Uterus (tissue), 4 donors: ENCODE measurements around the gene PCDHGA10. TPM values are rescaled to one million over a fixed set of nuclear protein-coding genes. Genes with fewer than 3 reads are reported as not detected.
"Not testable (repeated sequence)": the region's sequence is repeated elsewhere in the genome, so short reads cannot be mapped to it uniquely, and the experiment has no call there.

Experiments
- DNase-seq, 2 donors: peaks; one replicate each; pipeline ENCODE4 v3.0.0-alpha.2; 2019 to 2020
- H3K27ac ChIP-seq, 2 donors: fragments of 200-600 bp; sonication (generic); 1 replicate in 1 of 2; 2 replicates in 1 of 2; pipeline ENCODE4 v1.5.1; 2016 to 2018
- H3K27me3 ChIP-seq, 2 donors: fragments of 200-600 bp; sonication (generic); one replicate each; pipeline ENCODE4 v1.5.1; 2018 to 2019; ENCODE audit warnings: control low read depth in 1 of 2
- H3K36me3 ChIP-seq, 2 donors: fragments of 200-600 bp; sonication (generic); one replicate each; pipeline ENCODE4 v1.5.1; 2019; ENCODE audit warnings: control low read depth in 1 of 2
- H3K4me1 ChIP-seq, 2 donors: fragments of 200-600 bp; sonication (generic); one replicate each; pipeline ENCODE4 v1.5.1; 2018 to 2019; ENCODE audit warnings: control low read depth in 1 of 2
- H3K4me3 ChIP-seq, 2 donors: fragments of 200-600 bp; sonication (generic); 1 replicate in 1 of 2; 2 replicates in 1 of 2; pipeline ENCODE4 v1.5.1; 2018 to 2019; ENCODE audit warnings: mild to moderate bottlenecking in 1 of 2
- H3K9me3 ChIP-seq, 2 donors: fragments of 200-600 bp; sonication (generic); one replicate each; pipeline ENCODE4 v1.5.1; 2019; ENCODE audit warnings: control low read depth in 1 of 2
- POLR2A ChIP-seq, 2 donors: fragments of 450-650 bp; IDR thresholded peaks; one replicate each; pipeline ENCODE4 v1.6.1; 2016; ENCODE audit warnings: antibody characterized with exemption in 2 of 2, mild to moderate bottlenecking in 1 of 2, moderate library complexity in 1 of 2
- intact Hi-C: fragments of 100-400 bp; cut with DNase I; formaldehyde crosslinking; loops from one replicate; pipeline ENCODE4 v1.15.1; 2023; ENCODE audit warnings: low total_unique reads
- total RNA-seq, 4 donors: library from RNA; depleted of rRNA in 3 of 4; stranded (reverse); fragments of >200 nt in 3 of 4; gene quantifications; one replicate each; pipeline versions ENCODE4 v1.1.0 to v1.2.4, GENCODE V29; 2014 to 2023
- TF ChIP-seq, protein P1 (sequence below), 4 experiments: fragments of 200-600 bp in 2 of 4; fragments of 450-650 bp in 2 of 4; sonication (generic) in 2 of 4; IDR thresholded peaks; one replicate each; pipeline ENCODE4 v1.5.1; 2016 to 2019; ENCODE audit warnings: antibody characterized with exemption in 4 of 4, mild to moderate bottlenecking in 2 of 4, moderate library complexity in 1 of 4
- donor health status: DM: yes; HTN: yes; CAD: no.

PCDHGA10 gene
- total RNA-seq, 4 donors from 2014 or later, result 2.4 to 11.2 (median 6.6) TPM

DNA sequence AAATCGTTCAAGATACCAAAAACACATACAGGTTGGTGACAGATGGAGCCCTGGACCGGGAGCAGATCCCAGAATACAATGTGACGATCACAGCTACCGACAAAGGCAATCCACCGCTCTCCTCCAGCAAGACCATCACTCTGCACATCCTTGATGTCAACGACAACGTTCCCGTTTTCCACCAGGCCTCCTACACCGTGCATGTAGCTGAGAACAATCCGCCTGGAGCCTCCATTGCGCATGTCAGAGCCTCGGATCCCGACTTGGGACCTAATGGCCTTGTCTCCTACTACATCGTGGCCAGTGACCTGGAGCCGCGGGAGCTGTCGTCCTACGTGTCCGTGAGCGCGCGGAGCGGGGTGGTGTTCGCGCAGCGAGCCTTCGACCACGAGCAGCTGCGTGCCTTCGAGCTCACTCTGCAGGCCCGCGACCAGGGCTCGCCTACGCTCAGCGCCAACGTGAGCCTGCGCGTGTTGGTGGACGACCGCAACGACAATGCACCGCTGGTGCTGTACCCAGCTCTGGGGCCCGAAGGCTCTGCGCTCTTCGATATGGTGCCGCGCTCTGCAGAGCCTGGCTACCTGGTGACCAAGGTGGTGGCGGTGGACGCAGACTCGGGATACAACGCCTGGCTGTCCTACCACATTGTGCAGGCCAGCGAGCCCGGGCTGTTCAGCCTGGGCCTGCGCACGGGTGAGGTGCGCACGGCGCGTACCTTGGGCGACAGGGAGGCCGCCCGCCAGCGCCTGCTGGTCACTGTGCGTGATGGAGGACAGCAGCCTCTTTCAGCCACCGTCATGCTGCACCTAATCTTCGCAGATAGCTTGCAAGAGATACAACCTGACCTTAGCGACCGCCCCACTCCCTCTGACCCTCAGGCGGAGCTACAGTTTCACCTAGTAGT lies 41.0 kb upstream of the PCDHGA10 start:
- Histone ChIP-seq H3K27me3 (no peaks in the 10 kb centered on the region), H3K4me3 (no peak overlapping the region), H3K27ac (no peak overlapping the region), H3K36me3 (no peaks in the 10 kb centered on the region), H3K9me3 (peaks cover 5 to 92% of the 10 kb centered on the region in 2 donors), H3K4me1 (no peaks in the 10 kb centered on the region)
- TF ChIP-seq POLR2A (IDR thresholded peaks at IDR 0.05), result no peak
- TF ChIP-seq, protein P1, sequence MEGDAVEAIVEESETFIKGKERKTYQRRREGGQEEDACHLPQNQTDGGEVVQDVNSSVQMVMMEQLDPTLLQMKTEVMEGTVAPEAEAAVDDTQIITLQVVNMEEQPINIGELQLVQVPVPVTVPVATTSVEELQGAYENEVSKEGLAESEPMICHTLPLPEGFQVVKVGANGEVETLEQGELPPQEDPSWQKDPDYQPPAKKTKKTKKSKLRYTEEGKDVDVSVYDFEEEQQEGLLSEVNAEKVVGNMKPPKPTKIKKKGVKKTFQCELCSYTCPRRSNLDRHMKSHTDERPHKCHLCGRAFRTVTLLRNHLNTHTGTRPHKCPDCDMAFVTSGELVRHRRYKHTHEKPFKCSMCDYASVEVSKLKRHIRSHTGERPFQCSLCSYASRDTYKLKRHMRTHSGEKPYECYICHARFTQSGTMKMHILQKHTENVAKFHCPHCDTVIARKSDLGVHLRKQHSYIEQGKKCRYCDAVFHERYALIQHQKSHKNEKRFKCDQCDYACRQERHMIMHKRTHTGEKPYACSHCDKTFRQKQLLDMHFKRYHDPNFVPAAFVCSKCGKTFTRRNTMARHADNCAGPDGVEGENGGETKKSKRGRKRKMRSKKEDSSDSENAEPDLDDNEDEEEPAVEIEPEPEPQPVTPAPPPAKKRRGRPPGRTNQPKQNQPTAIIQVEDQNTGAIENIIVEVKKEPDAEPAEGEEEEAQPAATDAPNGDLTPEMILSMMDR (IDR thresholded peaks at IDR 0.05), result no peak
- intact Hi-C loops, result no loop called here
- no peak for DNase-seq

DNA sequence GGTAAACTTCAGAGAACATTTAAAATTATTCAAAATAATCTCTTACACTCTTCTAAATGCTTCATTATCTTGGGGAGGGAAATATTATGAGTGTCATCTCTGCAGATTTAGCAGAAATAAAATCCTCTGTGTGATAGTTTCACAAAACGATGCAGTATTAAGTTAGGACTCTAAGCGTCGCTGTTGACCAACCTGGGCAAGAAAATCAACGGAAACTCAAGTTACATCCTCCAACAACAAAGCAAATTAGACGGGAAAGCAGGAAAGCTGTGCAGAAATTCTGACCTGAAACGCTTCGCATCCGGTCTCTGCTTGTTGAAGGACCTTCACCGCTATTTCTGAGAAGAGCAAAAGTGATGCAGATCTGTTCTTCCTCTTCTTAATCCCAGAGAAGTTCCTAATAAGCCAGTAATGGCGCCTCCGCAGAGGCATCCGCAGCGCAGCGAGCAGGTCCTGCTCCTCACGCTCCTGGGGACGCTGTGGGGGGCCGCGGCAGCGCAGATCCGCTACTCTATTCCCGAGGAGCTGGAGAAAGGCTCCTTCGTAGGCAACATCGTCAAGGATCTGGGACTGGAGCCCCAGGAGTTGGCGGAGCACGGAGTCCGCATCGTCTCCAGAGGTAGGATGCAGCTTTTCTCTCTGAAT lies 39.0 kb upstream of the PCDHGA10 start, which contains the start of gene PCDHGA6:
Gene PCDHGA6, plus strand, starts transcription at position 219 of the 645 bp plus-strand sequence. Its CDS starts 193 bp downstream, at position 412.
- Histone ChIP-seq H3K9me3 (peaks cover 5 to 96% of the 10 kb centered on the region in 2 donors), H3K27ac (peak within 1 kb of the TSS in 1 of 2 donors; percentile 28), H3K4me1 (no peaks in the 10 kb centered on the region), H3K4me3 (peak within 1 kb of the TSS; percentile 11 to 19), H3K27me3 (no peaks in the 10 kb centered on the region), H3K36me3 (no peaks in the 10 kb centered on the region)
- no peak for TF ChIP-seq POLR2A (IDR thresholded peaks at IDR 0.05)
- TF ChIP-seq, protein P1 (IDR thresholded peaks at IDR 0.05), result peak in 3 of 4 experiments; percentile 16 to 31 (median 19)
- DNase-seq, result no peak
- intact Hi-C loops, result no loop called here

DNA sequence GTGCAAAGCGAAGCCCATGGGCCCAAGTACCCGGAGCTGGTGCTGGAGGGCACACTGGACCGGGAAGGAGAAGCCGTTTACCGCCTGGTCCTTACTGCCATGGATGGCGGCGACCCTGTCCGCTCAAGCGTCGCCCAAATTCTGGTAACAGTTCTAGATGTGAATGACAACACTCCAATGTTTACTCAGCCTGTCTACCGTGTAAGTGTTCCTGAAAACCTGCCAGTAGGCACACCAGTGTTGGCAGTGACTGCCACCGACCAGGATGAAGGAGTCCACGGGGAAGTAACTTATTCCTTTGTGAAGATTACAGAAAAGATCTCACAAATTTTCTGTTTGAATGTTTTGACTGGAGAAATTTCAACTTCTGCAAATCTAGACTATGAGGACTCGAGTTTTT lies 38.2 kb upstream of the PCDHGA10 start:
- H3K4me1 ChIP-seq, result no peaks in the 10 kb centered on the region
- no peak for DNase-seq
- intact Hi-C loops, result no loop called here
- no peaks in the 10 kb centered on the region for H3K36me3 ChIP-seq
- no peak overlapping the region for H3K4me3 ChIP-seq
- peaks cover 5 to 93% of the 10 kb centered on the region in 2 donors for H3K9me3 ChIP-seq
- TF ChIP-seq, protein P1 (IDR thresholded peaks at IDR 0.05), result no peak
- no peak for TF ChIP-seq POLR2A (IDR thresholded peaks at IDR 0.05)
- H3K27me3 ChIP-seq, result no peaks in the 10 kb centered on the region
- H3K27ac ChIP-seq, result no peak overlapping the region

DNA sequence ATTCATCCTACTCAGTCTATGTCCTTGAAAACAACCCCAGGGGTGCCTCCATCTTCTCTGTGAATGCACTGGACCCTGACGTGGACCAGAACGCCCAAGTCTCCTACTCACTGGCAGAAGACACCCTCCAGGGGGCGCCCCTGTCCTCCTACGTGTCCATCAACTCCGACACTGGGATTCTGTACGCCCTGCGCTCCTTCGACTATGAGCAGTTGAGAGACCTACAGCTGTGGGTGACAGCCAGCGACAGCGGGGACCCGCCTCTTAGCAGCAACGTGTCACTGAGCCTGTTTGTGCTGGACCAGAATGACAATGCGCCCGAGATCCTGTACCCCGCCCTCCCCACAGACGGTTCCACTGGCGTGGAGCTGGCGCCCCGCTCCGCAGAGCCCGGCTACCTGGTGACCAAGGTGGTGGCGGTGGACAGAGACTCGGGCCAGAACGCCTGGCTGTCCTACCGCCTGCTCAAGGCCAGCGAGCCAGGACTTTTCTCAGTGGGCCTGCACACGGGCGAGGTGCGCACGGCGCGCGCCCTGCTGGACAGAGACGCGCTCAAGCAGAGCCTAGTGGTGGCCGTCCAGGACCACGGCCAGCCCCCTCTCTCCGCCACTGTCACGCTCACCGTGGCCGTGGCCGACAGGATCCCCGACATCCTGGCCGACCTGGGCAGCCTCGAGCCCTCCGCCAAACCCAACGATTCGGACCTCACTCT lies 37.2 kb upstream of the PCDHGA10 start:
- DNase-seq, H3K4me3 ChIP-seq, H3K36me3 ChIP-seq, H3K4me1 ChIP-seq, H3K27ac ChIP-seq, intact Hi-C loops, H3K27me3 ChIP-seq: not testable (repeated sequence)
- H3K9me3 ChIP-seq, result peaks cover 5 to 91% of the 10 kb centered on the region in 2 donors

DNA sequence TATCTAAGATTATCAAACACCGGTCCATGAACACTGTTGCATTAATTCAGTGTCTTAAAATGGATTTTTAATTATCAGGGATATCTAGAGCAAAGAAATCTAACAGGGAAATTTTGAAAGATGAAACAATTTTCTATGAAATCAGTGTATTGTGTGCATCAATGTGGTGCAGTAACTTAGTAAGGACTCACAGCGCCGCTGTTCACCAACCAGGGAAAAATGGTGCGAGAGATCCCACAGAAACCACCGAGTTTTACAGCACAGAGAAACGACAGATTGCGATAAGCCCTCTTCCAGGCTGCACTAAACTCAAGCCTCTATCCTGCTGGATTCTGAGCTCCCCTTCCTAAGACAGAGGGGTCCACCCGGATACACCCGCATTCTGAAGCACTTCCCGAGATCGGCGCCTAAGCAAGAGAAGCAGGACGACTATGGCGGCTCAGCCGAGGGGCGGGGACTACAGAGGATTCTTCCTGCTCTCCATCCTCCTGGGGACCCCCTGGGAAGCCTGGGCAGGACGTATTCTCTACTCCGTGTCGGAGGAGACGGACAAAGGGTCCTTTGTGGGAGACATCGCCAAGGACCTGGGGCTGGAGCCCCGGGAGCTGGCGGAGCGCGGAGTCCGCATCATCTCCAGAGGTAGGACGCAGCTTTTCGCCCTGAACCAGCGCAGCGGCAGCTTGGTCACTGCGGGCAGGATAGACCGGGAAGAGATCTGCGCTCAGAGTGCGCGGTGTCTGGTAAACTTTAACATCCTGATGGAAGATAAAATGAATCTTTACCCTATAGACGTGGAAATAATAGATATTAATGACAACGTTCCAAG lies 30.1 kb upstream of the PCDHGA10 start, which contains the start of gene PCDHGA7:
Gene PCDHGA7, plus strand, starts transcription at position 274 of the 826 bp plus-strand sequence. Its CDS starts 158 bp downstream, at position 432.
- no peak for TF ChIP-seq POLR2A (IDR thresholded peaks at IDR 0.05)
- TF ChIP-seq, protein P1 (IDR thresholded peaks at IDR 0.05), result no peak
- Histone ChIP-seq H3K36me3 (no peaks in the 10 kb centered on the region), H3K27me3 (no peaks in the 10 kb centered on the region), H3K4me1 (no peaks in the 10 kb centered on the region), H3K4me3 (no peak within 1 kb of the TSS), H3K9me3 (peaks cover 0 to 90% of the 10 kb centered on the region in 2 donors), H3K27ac (no peak within 1 kb of the TSS)
- intact Hi-C loops, result no loop called here
- no peak for DNase-seq
